Activated CD8-positive, alpha-beta T cell treated with anti-CD3 and anti-CD28 coated beads for 36 hours (primary cell): ENCODE data around the gene F12. TPM values are rescaled to one million over a fixed set of nuclear protein-coding genes. Genes with fewer than 3 reads are reported as not detected.
A peak's percentile ranks its signal among the peaks of the same experiment; 100 is the strongest.

Experiments
- ATAC-seq: fragments of 200-7000 bp; cut with Tn5 transposase; one replicate; pipeline ENCODE4 v1.10.0; 2021; ENCODE audit warnings: mild to moderate bottlenecking, moderate library complexity
- CTCF ChIA-PET: fragments of 350-600 bp; sonication (Branson Sonifier 250); formaldehyde crosslinking; loops from one replicate; lab custom pipeline; 2021; ENCODE audit warnings: antibody characterized with exemption; lab: Charles Lee
- POLR2A ChIA-PET: fragments of 350-600 bp; sonication (Branson Sonifier 250); formaldehyde crosslinking; loops from one replicate; lab custom pipeline; 2021; ENCODE audit warnings: antibody characterized with exemption; lab: Charles Lee
- DNase-seq: peaks from one replicate; pipeline ENCODE4 v3.0.0-alpha.2; 2020
- H3K27ac Mint-ChIP-seq: one replicate; pipeline ENCODE4 v1.8.0; 2021; ENCODE audit warnings: mild to moderate bottlenecking, mixed read lengths
- H3K27me3 Mint-ChIP-seq: one replicate; pipeline ENCODE4 v1.8.0; 2021; ENCODE audit warnings: mixed read lengths
- H3K36me3 Mint-ChIP-seq: one replicate; pipeline ENCODE4 v1.8.0; 2021; ENCODE audit warnings: low read depth, mixed read lengths
- H3K4me1 Mint-ChIP-seq: one replicate; pipeline ENCODE4 v1.8.0; 2021; ENCODE audit warnings: low read depth, mixed read lengths
- H3K4me3 Mint-ChIP-seq: one replicate; pipeline ENCODE4 v1.8.0; 2021; ENCODE audit warnings: mild to moderate bottlenecking, moderate library complexity, mixed read lengths
- H3K9me3 Mint-ChIP-seq: one replicate; pipeline ENCODE4 v1.8.0; 2021; ENCODE audit warnings: mixed read lengths
- intact Hi-C: fragments of 100-400 bp; cut with micrococcal nuclease; formaldehyde crosslinking; loops from one replicate; pipeline ENCODE4 v1.10.0; 2022
- total RNA-seq, 2 experiments: library from RNA; stranded (reverse); gene quantifications; one replicate each; pipeline ENCODE4 v1.2.3, GENCODE V29; 2021
- TF ChIP-seq, protein P1 (sequence below): fragments of 200-600 bp; IDR thresholded peaks from one replicate; pipeline ENCODE4 v1.8.0; 2022; ENCODE audit warnings: antibody characterized with exemption, mild to moderate bottlenecking

Gene F12
- total RNA-seq, 2 experiments from 2014 or later: 7.9 TPM

DNA sequence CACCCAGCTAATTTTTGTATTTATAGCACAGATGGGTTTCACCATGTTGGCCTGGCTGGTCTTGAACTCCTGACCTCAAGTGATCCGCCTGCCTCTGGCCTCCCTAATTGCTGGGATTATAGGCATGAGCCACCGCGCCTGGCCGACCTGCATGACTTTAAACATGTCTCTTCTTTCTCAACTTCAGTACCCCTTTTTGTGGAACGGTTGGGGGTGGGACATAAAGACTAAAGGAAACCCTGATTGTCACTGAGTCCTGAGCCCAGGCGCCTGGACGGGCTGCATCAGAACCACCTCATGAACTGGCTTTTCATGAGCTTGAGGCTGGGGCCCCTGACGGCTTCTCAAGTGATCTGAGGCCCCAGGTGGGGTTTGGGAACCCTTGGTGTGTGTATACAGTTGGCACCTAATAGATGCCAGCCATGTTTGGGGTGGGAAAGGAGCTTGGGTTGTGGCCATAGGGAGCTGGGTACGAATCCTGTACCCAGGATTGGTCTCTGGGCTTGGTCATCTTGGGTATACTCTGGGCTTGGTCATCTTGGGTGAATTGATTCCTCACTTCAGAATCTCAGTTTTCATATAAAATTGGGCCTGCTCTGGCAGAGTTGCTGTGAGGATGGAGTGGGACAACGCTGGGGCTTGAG, 19.3 kb upstream of the F12 start:
- no peaks in the 10 kb centered on the region for H3K27me3 Mint-ChIP-seq
- intact Hi-C loops: no loop called here
- no peak for ATAC-seq
- TF ChIP-seq, protein P1, sequence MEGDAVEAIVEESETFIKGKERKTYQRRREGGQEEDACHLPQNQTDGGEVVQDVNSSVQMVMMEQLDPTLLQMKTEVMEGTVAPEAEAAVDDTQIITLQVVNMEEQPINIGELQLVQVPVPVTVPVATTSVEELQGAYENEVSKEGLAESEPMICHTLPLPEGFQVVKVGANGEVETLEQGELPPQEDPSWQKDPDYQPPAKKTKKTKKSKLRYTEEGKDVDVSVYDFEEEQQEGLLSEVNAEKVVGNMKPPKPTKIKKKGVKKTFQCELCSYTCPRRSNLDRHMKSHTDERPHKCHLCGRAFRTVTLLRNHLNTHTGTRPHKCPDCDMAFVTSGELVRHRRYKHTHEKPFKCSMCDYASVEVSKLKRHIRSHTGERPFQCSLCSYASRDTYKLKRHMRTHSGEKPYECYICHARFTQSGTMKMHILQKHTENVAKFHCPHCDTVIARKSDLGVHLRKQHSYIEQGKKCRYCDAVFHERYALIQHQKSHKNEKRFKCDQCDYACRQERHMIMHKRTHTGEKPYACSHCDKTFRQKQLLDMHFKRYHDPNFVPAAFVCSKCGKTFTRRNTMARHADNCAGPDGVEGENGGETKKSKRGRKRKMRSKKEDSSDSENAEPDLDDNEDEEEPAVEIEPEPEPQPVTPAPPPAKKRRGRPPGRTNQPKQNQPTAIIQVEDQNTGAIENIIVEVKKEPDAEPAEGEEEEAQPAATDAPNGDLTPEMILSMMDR: no peak
- peak overlapping the region; percentile 97 for H3K4me3 Mint-ChIP-seq
- H3K4me1 Mint-ChIP-seq: peaks cover 55% of the 10 kb centered on the region
- no peaks in the 10 kb centered on the region for H3K9me3 Mint-ChIP-seq
- DNase-seq: peak; percentile 45
- H3K27ac Mint-ChIP-seq: peak overlapping the region; percentile 98
- ChIA-PET CTCF (interaction anchor here (1.1 to 10.5 kb wide), 9 partner anchors 17 to 72 kb away, joined by 3 to 159 read pairs (median 7); partner anchors contain the start of genes F12 and PFN3), POLR2A (interaction anchor here (0.6 to 15.2 kb wide), 15 partner anchors 12 to 105 kb away, joined by 3 to 606 read pairs (median 4); partner anchors contain the start of genes LMAN2 and PRR7)
- H3K36me3 Mint-ChIP-seq: peaks cover 61% of the 10 kb centered on the region

DNA sequence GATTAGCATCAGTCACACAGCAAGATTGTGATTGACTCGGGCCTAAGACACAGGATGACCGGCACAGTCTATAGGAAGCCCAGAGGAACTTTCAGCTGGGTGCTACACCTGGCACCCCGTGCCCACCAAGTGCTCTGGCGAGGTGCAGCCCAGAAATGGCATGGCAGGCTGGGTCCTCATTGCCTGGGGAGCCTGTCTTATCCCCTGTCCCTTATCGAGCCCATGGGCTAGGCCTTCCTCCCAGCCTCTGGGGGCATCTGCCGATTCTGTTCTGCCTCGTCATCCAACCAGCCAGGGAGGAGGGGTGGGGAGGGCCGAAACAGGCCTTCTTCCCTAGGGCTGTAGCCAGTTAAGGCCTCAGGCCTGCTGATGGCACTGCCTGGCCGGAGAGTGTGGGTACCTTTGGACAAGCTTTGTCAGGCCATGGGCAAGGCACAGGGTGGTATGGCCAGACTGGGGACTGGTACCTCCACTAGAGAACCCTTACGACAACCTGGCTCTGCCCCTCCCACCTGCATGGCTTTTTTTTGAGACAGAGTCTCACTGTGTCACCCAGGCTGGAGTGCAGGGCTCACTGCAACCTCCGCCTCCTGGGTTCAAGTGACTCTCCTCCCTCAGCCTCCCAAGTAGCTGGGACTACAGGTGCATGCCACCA, 18.7 kb upstream of the F12 start:
- no peaks in the 10 kb centered on the region for H3K9me3 Mint-ChIP-seq
- DNase-seq (peak; percentile 70), ATAC-seq (no peak)
- peaks cover 56% of the 10 kb centered on the region for H3K36me3 Mint-ChIP-seq
- CTCF ChIA-PET: interaction anchor here (0.6 to 10.5 kb wide), 9 partner anchors 17 to 58 kb away, joined by 3 to 159 read pairs (median 11); partner anchors contain the start of genes F12 and PFN3
- H3K4me3 Mint-ChIP-seq: peak overlapping the region; percentile 97
- peaks cover 50% of the 10 kb centered on the region for H3K4me1 Mint-ChIP-seq
- H3K27me3 Mint-ChIP-seq: no peaks in the 10 kb centered on the region
- peak overlapping the region; percentile 98 for H3K27ac Mint-ChIP-seq
- intact Hi-C loops: no loop called here
- TF ChIP-seq, protein P1: no peak
- POLR2A ChIA-PET: interaction anchor here (0.8 to 15.2 kb wide), 19 partner anchors 12 to 116 kb away, joined by 3 to 606 read pairs (median 4); partner anchors contain the start of genes F12, LMAN2 and PRR7

DNA sequence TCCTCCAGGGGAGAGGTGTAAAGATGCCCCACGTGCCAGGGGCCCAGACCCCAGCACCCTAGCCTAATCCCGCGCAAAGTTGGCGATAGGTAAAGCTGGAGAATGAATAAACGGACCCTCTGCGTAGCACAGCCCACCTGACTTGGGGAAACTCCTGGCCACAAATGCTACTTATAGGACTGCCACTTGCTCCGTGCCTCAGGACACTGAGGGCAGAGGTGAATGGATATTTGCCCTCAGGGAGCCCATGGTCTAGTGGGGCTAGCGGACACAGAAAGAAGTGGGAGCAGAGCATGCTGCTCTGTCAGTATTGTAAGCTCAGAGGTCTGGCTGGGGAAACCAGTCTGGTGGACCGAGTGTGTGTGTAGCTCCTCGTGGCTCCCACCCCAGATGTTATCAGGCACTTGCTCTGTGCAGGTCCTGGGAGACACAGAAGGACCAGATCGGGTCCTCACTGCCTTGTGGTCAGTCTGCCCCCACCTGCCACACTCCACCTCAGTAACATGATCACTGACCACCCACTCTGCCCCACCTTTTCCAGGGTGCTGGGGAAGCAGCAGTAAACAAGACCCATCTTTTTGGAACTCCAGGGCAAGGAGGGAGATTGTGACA, 18.0 kb upstream of the F12 start:
- POLR2A ChIA-PET: interaction anchor here (0.5 to 15.2 kb wide), 24 partner anchors 10 to 124 kb away, joined by 3 to 606 read pairs (median 4); partner anchors contain the start of genes F12, PRELID1, PRR7 and RAB24
- CTCF ChIA-PET: interaction anchor here (0.8 to 10.5 kb wide), 8 partner anchors 17 to 38 kb away, joined by 3 to 159 read pairs (median 6); partner anchors contain the start of genes F12 and PFN3
- ATAC-seq (no peak), DNase-seq (no peak)
- Mint-ChIP-seq H3K4me3 (peak overlapping the region; percentile 97), H3K36me3 (peaks cover 52% of the 10 kb centered on the region), H3K4me1 (peaks cover 46% of the 10 kb centered on the region), H3K27ac (peak overlapping the region; percentile 98), H3K27me3 (no peaks in the 10 kb centered on the region), H3K9me3 (no peaks in the 10 kb centered on the region)
- intact Hi-C loops: no loop called here
- TF ChIP-seq, protein P1: no peak

DNA sequence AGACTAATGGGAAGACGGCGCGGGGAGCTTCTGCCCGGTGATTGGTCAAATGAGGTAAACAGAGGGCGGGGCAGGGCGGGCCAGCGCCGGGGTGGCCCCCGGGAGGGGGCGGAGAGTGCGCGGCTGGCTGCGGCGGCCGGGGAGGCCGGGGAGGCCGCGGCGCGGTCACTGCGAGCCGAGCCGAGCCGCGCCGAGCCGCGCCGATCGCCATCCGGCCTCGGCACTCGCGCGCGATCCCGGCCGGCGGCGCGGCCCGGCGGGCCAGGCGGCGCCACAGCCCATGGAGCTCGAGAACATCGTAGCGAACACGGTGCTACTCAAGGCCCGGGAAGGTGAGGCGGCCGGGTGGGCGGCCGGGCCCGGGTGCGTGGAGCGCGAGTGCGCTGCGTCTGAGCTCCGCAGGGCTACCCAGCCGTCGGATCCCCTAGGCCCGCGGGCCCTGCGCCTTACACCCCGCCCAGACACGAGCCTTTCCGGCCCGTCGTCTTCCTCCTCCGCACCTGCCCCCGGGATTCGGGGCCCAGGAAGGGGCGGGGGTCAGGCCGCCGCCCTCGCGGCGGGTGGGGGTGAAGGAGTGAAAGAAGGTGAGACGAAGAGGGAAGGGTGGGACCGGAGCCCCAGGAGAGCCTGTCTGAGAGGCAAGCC, 17.3 kb upstream of the F12 start, which contains the start of gene GRK6:
TSS of gene GRK6 (plus strand) at position 111 of the 645 bp plus-strand sequence. CDS start at position 281, 170 bp downstream.
- H3K36me3 Mint-ChIP-seq: peaks cover 45% of the 10 kb centered on the region
- CTCF ChIA-PET: interaction anchor here (0.7 to 10.5 kb wide), 10 partner anchors 12 to 109 kb away, joined by 3 to 159 read pairs (median 5); partner anchors contain the start of genes F12 and PFN3

More for the DNA sequence above, 17.3 kb upstream of the F12 start, which contains the start of gene GRK6:
- intact Hi-C loops: no loop called here
- Mint-ChIP-seq H3K4me1 (peaks cover 42% of the 10 kb centered on the region), H3K27me3 (no peaks in the 10 kb centered on the region), H3K27ac (peak within 1 kb of the TSS; percentile 98), H3K9me3 (no peaks in the 10 kb centered on the region), H3K4me3 (peak within 1 kb of the TSS; percentile 97)
- DNase-seq: peak; percentile 81
- POLR2A ChIA-PET: interaction anchor here (0.6 to 15.2 kb wide), 22 partner anchors 9 to 123 kb away, joined by 3 to 606 read pairs (median 4); partner anchors contain the start of genes F12, LMAN2, PRELID1 and PRR7
- TF ChIP-seq, protein P1: no peak
- peak; percentile 6 for ATAC-seq
